ENCODE results near the gene PZP. TPM values are rescaled to one million over a fixed set of nuclear protein-coding genes. Genes with fewer than 3 reads are reported as not detected.
"Not testable (repeated sequence)": the region's sequence is repeated elsewhere in the genome, so short reads cannot be mapped to it uniquely, and the experiment has no call there.

Gene PZP
- total RNA-seq = not detected

DNA sequence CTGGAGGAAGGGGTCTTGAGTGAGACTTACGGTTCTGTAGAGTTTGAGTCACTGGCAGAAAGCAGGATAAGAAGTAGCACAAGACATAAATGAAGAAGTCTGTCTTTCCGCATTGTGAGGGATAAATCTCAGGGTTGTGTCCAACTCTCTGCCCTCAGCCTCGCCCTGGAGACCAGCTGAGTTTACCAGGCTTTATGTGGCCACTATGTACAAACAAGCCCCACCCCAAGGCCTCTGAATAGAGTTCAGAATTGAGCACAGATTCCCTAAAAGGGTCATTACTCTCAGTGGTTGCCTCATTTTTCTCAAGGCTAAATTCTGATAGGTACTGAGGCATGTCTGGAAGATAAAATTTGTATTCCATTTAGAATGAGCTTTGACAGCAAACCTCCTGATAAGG, at the start of gene PZP:
PZP (minus strand) TSS at position 167 of the 400 bp plus-strand sequence; CDS start at position 113, 54 bp downstream.
- H3K27me3 Mint-ChIP-seq = no peaks in the 10 kb centered on the region
- no peaks in the 10 kb centered on the region for H3K36me3 Mint-ChIP-seq
- no peak within 1 kb of the TSS for H3K27ac Mint-ChIP-seq
- DNase-seq = no peak
- ATAC-seq = no peak
- CTCF ChIA-PET = no interaction called here
- H3K9me3 Mint-ChIP-seq (ENCODE audit: low read depth) = no peaks in the 10 kb centered on the region
- no peak within 1 kb of the TSS for H3K4me3 Mint-ChIP-seq
- H3K4me1 Mint-ChIP-seq = no peaks in the 10 kb centered on the region

DNA sequence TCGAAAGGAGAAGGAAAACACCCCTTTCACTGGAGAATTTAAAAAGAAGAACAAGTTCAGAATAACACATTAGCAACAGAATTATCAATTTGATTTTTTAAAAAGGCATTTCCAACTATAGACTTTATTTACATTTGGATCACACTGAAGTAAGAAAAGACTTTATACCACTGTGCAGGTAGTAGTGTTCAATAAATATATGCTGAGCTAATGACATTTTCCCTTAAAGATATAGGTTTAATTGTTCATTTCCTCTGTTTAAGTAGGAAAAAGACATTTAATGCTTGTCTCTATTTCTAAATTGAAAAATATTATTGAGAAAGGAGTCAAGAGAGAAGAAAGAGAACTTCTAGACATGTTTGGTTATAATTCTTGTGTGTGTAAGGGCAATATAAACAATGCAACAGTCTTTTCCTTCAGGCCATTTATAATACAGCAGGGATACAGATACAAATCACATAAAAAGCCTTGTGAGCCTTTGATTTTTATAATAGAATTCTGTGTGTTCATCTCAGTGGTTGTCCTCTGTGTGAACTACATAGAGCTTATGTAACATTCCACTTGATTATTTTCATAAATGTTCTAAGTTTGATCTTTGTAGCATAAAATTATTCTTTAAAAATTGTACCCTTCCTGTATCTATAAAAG, 48.7 kb upstream of the PZP start:
- H3K9me3 Mint-ChIP-seq (ENCODE audit: low read depth) = no peaks in the 10 kb centered on the region
- H3K27me3 Mint-ChIP-seq = peaks cover 16% of the 10 kb centered on the region
- peaks cover 4% of the 10 kb centered on the region for H3K4me1 Mint-ChIP-seq
- no peak overlapping the region for H3K4me3 Mint-ChIP-seq
- peaks cover 1% of the 10 kb centered on the region for H3K36me3 Mint-ChIP-seq
- CTCF ChIA-PET = no interaction called here
- no peak for ATAC-seq
- DNase-seq = no peak
- H3K27ac Mint-ChIP-seq = no peak overlapping the region

DNA sequence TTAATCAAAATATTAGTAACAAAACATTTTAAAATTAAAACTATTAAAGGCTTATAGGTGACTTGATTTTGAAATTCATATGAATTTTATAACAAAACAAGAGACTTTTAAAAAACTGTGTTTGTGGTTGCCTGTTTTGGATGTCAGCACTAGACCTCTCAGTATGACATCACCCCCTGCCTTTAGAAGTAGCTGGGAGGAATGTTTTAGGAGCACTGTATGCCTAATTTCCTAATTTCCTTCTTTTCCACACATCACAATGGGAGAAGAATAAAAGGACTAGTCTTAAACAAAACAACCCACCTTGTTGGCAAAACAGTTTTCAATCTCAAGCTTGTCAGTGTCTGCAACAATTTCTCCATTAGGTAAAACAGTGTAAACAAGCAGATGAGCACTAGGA, 48.1 kb upstream of the PZP start:
- Mint-ChIP-seq H3K9me3 (ENCODE audit: low read depth) (no peaks in the 10 kb centered on the region), H3K4me1 (peaks cover 4% of the 10 kb centered on the region), H3K27me3 (peaks cover 21% of the 10 kb centered on the region), H3K4me3 (no peak overlapping the region), H3K27ac (no peak overlapping the region), H3K36me3 (peaks cover 1% of the 10 kb centered on the region)
- ATAC-seq (no peak), DNase-seq (no peak)
- CTCF ChIA-PET = interaction anchor here (0.7 kb wide), 1 partner anchor 22 kb away, joined by 3 read pairs; no protein-coding TSS in a partner anchor

DNA sequence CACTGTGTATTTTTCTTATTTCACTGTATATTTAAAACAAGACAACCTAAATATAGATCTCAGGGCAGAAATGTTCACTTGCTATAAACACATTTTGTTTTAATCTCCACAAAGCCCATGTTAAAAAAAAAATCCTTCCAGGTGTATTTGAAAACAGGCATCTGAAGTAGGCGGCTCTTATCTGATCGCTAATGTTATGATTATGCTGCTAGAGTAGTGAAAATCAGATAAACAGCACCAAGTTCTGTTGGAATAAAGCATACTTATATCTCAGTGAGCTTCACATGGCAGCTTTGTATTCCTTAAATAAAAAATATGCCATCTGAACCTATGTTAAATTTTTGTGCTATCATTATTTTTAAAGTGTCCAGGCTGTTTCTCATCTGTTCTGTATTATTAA, 47.6 kb upstream of the PZP start:
- H3K4me3 Mint-ChIP-seq = no peak overlapping the region
- peaks cover 26% of the 10 kb centered on the region for H3K27me3 Mint-ChIP-seq
- no peaks in the 10 kb centered on the region for H3K9me3 Mint-ChIP-seq (ENCODE audit: low read depth)
- CTCF ChIA-PET = interaction anchor here (0.7 kb wide), 1 partner anchor 22 kb away, joined by 3 read pairs; no protein-coding TSS in a partner anchor
- ATAC-seq (no peak), DNase-seq (no peak)
- H3K4me1 Mint-ChIP-seq = peaks cover 4% of the 10 kb centered on the region
- H3K36me3 Mint-ChIP-seq = peaks cover 1% of the 10 kb centered on the region
- H3K27ac Mint-ChIP-seq = no peak overlapping the region

DNA sequence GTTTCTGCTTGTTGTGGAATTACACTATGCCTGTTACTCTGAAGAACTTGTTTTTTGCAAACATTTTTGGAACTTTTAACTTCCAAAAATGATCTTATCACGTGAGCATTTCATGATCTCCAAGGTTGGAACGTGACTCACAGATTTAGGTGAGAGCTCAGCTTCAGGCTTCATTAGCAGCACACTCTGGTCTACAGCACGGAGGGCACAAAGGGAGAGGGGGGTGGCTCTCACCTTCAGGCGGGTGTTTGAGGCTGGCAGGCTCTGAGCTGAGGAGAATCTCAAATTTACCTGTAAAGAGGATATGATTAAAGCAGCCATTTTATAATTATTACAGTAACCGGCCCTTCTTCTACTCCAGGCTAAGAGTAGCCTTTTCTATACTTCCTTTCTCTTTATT, 45.3 kb upstream of the PZP start:
- Mint-ChIP-seq H3K9me3 (ENCODE audit: low read depth) (peaks cover 4% of the 10 kb centered on the region), H3K4me3 (no peak overlapping the region), H3K36me3 (peaks cover 7% of the 10 kb centered on the region), H3K27ac (no peak overlapping the region), H3K4me1 (peaks cover under 1% of the 10 kb centered on the region), H3K27me3 (peaks cover 34% of the 10 kb centered on the region)
- CTCF ChIA-PET = no interaction called here
- ATAC-seq (no peak), DNase-seq (no peak)

DNA sequence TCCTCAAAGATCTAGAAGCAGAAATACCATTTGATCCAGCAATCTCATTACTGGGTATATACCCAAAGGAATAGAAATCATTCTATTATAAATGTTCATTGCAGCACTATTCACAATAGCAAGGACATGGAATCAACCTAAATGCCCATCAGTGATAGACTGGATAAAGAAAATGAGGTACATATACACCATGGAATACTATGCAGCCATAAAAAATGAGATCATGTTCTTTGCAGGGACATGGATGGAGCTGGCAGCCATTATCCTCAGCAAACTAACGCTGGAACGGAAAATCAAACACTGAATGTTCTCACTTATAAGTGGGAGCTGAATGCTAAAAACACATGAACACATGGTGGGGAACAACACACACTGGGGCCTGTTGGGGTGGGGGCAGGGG, 44.6 kb upstream of the PZP start:
- peaks cover 34% of the 10 kb centered on the region for H3K27me3 Mint-ChIP-seq
- CTCF ChIA-PET; DNase-seq; ATAC-seq; H3K9me3 Mint-ChIP-seq (ENCODE audit: low read depth); H3K4me1 Mint-ChIP-seq; H3K36me3 Mint-ChIP-seq; H3K27ac Mint-ChIP-seq; H3K4me3 Mint-ChIP-seq: not testable (repeated sequence)

DNA sequence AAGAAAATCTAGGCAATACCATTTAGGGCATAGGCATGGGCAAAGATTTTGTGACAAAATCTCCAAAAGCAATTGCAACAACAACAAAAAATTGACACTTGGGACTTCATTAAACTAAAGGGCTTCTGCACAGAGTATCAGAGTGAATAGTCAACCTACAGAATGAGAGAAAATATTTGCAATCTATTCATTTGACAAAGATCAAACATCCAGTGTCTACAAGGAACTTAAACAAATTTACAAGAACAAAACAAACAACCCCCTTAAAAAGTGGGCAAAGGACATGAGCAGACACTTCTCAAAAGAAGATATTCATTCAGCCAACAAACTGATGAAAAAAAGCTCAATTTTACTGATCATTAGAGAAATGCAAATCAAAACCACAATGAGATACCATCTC, 44.1 kb upstream of the PZP start:
- H3K36me3 Mint-ChIP-seq = peaks cover 6% of the 10 kb centered on the region
- peaks cover 34% of the 10 kb centered on the region for H3K27me3 Mint-ChIP-seq
- H3K4me3 Mint-ChIP-seq = no peak overlapping the region
- ATAC-seq = no peak
- H3K9me3 Mint-ChIP-seq (ENCODE audit: low read depth) = peaks cover 4% of the 10 kb centered on the region
- H3K27ac Mint-ChIP-seq = no peak overlapping the region
- DNase-seq = no peak
- CTCF ChIA-PET = no interaction called here
- no peaks in the 10 kb centered on the region for H3K4me1 Mint-ChIP-seq

DNA sequence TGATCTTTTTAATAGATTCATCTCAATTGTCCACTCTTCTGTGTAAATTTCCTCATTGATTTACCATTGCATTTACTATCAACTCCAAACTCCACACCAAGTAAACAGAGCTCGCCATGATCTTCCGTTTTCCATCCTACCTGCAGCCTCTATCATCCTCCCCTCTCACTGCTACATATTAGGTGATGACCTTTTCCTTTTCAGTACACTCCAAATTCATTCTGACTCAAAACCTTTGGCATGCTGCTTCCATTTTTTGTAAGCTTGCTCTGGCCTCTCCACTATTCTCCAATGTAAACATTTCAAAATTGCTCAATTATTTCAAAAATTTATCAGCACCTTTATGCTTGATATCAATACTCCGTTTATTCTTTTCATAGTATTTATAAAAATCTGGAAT, 40.2 kb upstream of the PZP start:
- Mint-ChIP-seq H3K9me3 (ENCODE audit: low read depth) (peaks cover 4% of the 10 kb centered on the region), H3K36me3 (peaks cover 9% of the 10 kb centered on the region), H3K27me3 (peaks cover 28% of the 10 kb centered on the region), H3K27ac (no peak overlapping the region), H3K4me3 (no peak overlapping the region), H3K4me1 (peaks cover 18% of the 10 kb centered on the region)
- no peak for DNase-seq
- CTCF ChIA-PET = no interaction called here
- ATAC-seq = no peak

DNA sequence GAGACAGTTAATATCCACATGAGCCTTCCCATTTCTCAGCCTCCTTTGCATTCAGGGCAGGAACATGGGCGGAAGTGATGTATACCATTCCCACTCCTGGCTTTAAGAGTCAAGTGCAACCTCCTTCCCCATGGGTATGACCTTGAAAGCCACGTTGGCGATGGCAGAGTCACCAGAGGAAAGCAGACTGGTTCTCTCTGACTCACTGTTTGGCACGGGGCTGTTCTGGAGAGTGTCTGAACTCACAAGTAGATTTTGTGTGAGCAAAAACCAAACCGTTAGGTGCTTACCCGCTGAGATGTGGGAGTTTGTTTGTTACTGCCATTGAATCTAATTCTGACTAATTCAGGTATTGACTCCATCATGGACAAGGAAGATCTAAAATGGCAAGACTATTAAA, 36.7 kb upstream of the PZP start:
- H3K36me3 Mint-ChIP-seq = peaks cover 8% of the 10 kb centered on the region
- ATAC-seq = peak; percentile 81
- peaks cover 32% of the 10 kb centered on the region for H3K4me1 Mint-ChIP-seq
- H3K27me3 Mint-ChIP-seq = peaks cover 5% of the 10 kb centered on the region
- H3K4me3 Mint-ChIP-seq = no peak overlapping the region
- peak; percentile 76 for DNase-seq
- CTCF ChIA-PET = no interaction called here
- peaks cover under 1% of the 10 kb centered on the region for H3K9me3 Mint-ChIP-seq (ENCODE audit: low read depth)
- H3K27ac Mint-ChIP-seq = peak overlapping the region; percentile 27

DNA sequence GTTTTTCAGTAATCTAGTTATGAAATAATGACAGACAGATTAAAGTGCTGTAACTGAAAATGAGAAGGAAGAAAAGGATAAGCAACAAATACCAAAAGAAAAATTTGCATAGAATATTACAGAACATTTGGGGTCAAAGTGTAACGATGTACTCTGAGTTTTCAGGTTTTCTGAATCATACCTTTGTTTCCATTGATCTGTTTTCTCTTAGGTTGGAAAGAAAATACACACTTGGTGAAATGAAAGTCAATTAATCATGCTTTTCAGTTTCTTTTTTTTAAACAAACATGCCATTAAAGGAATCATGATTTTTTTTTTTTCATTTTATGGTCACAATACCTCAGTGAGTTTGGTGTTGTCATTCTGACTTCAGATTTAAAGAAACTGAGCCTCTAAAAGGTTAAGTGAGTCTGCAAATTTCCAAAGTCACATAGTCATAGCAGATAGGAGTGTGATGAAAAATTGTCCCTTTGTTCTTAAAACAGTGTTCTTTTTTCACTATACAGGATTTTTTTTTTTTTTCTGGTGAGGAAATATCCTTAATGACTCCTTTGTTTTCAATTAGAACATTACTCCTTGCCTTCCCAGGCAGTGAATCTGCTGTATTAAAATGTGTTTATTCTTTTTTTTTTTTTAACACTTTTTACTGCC, 35.9 kb upstream of the PZP start:
- CTCF ChIA-PET = no interaction called here
- ATAC-seq = no peak
- peaks cover 5% of the 10 kb centered on the region for H3K36me3 Mint-ChIP-seq
- no peak for DNase-seq
- peaks cover 4% of the 10 kb centered on the region for H3K27me3 Mint-ChIP-seq
- H3K4me1 Mint-ChIP-seq = peaks cover 33% of the 10 kb centered on the region
- no peaks in the 10 kb centered on the region for H3K9me3 Mint-ChIP-seq (ENCODE audit: low read depth)
- H3K4me3 Mint-ChIP-seq = no peak overlapping the region
- no peak overlapping the region for H3K27ac Mint-ChIP-seq

DNA sequence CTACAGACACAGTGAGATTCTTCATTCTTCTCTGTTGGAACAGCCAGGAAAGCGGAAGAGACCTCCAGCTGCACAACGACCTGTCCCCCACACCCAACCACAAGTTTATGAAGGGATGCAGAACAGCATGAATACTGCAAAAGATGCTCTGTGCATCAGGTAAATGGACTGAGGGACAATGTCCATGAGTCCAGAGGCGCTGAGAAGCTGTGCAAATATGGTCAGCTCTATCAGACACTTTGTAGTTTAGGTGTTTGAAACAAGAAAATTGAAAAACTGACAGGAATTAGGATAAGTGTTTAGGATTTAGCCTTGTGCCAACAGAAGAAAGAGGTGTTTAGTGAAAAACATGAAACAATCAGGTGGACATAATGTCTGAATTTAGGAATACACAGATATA, 33.1 kb upstream of the PZP start:
- CTCF ChIA-PET = no interaction called here
- Mint-ChIP-seq H3K4me1 (peaks cover 39% of the 10 kb centered on the region), H3K4me3 (no peak overlapping the region), H3K27ac (no peak overlapping the region), H3K36me3 (peaks cover 5% of the 10 kb centered on the region), H3K27me3 (peaks cover 17% of the 10 kb centered on the region), H3K9me3 (ENCODE audit: low read depth) (no peaks in the 10 kb centered on the region)
- no peak for DNase-seq
- no peak for ATAC-seq

DNA sequence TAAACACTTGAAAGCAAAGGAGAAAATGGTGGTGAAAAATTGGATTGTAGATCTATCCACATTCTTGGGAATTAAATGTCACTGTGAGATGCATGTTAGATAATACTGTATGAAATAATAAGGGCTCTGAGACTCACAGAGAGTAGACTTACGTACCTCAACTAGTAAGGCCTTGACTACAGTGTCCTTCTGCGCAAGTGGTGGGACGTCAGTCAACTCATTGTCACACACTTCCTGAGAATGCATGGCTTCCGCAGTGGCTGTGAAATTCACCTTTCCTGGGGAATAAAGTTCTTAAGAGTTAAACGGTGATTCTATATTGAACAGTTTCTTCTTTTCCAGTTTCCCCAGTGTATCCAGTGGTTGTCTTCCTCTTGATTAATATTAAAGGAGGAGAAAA, 32.6 kb upstream of the PZP start:
- DNase-seq = no peak
- peaks cover 19% of the 10 kb centered on the region for H3K27me3 Mint-ChIP-seq
- CTCF ChIA-PET = no interaction called here
- peak overlapping the region; percentile 90 for H3K27ac Mint-ChIP-seq
- no peak for ATAC-seq
- no peaks in the 10 kb centered on the region for H3K9me3 Mint-ChIP-seq (ENCODE audit: low read depth)
- H3K4me1 Mint-ChIP-seq = peaks cover 38% of the 10 kb centered on the region
- H3K4me3 Mint-ChIP-seq = peak overlapping the region; percentile 97
- peaks cover 3% of the 10 kb centered on the region for H3K36me3 Mint-ChIP-seq

DNA sequence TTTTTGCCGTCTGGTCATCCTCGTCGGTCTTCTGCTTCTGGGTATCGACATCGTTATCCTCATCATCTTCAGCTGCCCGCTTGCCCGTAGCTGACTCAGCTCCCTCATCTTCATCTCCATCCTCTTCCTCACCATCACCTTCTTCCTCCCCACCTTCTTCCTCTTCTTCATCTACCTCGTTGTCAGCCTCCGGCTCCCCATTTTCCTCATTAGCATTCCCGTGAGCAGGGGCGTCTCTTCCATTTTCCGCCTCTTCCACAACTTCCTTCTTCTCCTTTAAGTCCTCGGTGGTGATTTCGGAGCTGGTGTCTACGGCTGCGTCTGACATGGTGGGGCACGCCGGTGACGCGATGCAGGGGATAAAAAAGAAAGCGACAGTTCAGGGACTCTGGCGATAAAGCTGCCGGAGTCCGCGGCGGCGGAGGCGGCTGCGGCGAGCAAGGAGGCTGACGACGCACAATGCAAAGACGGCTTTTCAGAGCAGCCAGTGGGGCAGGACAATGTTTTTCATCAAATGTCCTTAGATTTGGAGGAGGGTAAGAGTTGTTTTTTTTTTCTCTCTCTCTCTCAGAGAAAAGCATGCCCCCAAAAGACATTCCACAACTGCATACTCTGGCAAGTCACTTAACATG, 31.9 kb upstream of the PZP start:
- Mint-ChIP-seq H3K4me3 (peak overlapping the region; percentile 97), H3K27ac (peak overlapping the region; percentile 90), H3K27me3 (peaks cover 23% of the 10 kb centered on the region), H3K4me1 (peaks cover 33% of the 10 kb centered on the region)
- H3K9me3 Mint-ChIP-seq (ENCODE audit: low read depth); CTCF ChIA-PET; H3K36me3 Mint-ChIP-seq: not testable (repeated sequence)
- peak; percentile 71 for DNase-seq
- ATAC-seq = peak; percentile 66

DNA sequence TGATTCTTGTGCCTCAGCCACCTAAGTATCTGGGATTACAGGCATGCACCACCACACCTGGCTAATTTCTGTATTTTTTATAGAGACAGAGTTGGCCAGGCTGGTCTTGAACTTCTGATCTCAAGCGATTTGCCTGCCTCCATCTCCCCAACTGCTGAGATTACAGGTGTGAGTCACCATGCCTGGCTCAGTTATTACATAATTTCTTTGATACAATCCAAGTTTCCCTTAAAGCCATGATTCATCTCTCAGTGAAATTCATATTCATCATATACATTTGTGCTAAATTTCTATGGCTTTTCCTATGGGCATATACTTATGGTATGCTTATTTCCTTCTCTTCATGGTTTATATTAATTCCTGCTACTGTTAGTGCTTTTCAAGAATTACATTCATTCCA, 29.1 kb upstream of the PZP start:
- ATAC-seq = no peak
- H3K36me3 Mint-ChIP-seq = peaks cover 2% of the 10 kb centered on the region
- H3K4me1 Mint-ChIP-seq = peaks cover 23% of the 10 kb centered on the region
- no peaks in the 10 kb centered on the region for H3K9me3 Mint-ChIP-seq (ENCODE audit: low read depth)
- no peak overlapping the region for H3K4me3 Mint-ChIP-seq
- CTCF ChIA-PET = no interaction called here
- H3K27ac Mint-ChIP-seq = no peak overlapping the region
- peaks cover 32% of the 10 kb centered on the region for H3K27me3 Mint-ChIP-seq
- no peak for DNase-seq

Data from activated CD8-positive, alpha-beta memory T cell treated with anti-CD3 and anti-CD28 coated beads, Interleukin-2, amount 10 ng/mL, durations not matched to agents 7 days and 5 days (primary cell).